GM18502 (cell line): Measurements from ENCODE around the gene KCNJ6.

Experiments used
- ATAC-seq: cut with Tn5 transposase; IDR thresholded peaks from one replicate; pipeline ENCODE4 v1.9.1; 2021; ENCODE audit warnings: mild to moderate bottlenecking; ENCODE audit not compliant: unreplicated experiment, poor library complexity

The KCNJ6 gene

DNA sequence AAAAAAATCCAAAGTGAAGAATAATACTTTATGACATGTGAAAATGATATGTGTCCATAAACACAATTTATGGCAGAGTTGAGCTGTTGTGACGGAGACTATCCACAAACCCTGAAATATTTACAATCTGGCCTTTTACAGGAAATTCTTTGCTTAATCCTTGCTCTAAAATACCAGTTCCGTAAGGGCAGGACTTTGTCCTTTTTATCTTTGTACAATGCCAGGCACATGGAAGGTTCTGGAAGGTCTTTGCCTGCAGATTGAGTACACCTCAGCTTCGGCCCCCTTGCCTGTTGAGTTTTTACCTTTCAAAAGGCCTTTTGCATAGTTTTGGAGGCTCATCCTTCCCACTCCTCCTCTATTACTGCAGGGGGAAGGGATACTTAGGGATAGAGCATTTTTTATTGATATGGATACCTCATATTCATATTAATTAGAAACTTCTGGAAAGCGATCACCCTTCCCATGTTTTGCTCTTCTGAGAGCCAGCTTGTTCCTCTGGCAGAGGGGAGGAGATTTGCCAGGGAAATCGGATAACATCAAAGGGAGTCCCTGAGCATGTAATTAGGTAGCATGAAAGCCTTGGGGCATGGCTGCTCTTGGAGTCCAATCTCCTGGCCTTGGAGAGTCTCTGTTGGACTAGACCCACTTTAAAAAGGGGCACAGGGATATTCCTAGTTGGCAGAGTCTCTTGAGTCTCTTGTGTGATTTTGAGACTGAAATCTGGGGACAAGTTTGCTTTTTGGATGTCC lies 217.1 kb downstream of the KCNJ6 start:
- ATAC-seq, result no peak

DNA sequence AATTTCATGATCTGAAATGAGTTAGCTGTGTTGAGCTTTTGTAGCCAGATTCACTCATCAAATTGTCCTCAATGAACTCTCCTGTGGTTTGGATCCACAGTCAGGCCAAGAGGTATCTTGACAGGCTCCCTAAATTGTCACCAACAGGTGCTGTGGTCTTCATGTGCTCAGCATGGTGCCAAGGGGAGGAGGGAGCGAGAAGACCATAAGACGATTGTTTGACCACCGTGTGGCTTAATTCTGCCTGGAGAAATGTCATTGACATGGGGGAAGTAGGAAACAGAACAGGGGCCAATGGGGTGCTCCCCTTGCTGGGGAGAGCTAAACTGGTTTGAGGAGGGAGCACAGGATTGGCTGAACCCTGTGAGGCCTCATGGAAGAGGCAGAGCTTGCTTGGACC lies 219.3 kb downstream of the KCNJ6 start:
- ATAC-seq, result no peak

DNA sequence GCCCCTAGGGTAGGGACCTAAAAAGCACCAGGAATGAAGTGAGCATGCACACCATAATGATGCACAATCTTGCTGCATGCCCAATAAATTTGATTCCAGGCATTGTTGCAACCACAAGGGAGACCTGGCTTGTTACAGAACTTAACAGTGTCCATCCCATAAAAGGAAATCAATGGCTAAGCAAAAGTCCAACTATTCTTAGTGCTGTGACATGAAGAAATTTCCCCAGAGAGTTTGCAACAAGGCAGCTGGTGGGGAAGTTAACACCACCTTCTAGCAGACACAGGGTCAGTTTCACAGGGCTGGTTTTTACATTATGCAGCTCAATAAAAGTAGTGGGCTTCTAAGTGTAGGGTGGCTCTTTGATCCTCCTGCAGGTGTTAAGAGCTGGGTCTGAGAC lies 221.1 kb downstream of the KCNJ6 start:
- ATAC-seq, result no peak

DNA sequence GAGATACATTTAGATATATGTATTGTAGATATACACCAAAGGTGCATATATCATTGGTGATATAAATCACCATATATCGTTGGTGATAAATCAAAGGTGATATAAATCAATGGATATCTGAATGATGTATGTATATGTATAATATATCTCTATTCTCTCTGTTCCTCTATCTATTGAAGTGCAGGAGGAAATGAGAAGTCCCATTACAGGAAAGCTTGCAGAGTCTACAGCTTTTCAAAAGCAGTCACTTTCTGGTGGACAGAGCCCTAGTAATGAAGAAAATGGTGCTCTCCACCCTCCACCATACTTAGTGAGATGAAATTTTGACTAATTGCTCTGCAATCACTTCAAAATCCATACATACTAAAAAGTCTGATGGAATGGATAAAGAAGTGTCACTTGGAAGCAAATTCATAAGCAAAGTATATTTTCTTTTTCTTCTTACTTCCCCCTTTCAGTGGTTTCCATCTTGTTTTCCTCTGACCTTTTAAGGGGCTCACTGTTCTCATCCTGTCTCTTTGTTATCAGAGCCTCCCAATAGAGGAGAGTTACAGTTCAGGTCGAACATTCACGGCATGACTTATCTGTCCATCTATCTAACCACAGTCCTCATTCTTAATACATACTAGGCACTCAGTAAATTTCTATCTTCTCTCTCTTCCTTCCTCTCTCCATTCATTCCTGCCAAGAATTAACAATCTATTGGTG lies 227.2 kb downstream of the KCNJ6 start:
- ATAC-seq, result no peak

DNA sequence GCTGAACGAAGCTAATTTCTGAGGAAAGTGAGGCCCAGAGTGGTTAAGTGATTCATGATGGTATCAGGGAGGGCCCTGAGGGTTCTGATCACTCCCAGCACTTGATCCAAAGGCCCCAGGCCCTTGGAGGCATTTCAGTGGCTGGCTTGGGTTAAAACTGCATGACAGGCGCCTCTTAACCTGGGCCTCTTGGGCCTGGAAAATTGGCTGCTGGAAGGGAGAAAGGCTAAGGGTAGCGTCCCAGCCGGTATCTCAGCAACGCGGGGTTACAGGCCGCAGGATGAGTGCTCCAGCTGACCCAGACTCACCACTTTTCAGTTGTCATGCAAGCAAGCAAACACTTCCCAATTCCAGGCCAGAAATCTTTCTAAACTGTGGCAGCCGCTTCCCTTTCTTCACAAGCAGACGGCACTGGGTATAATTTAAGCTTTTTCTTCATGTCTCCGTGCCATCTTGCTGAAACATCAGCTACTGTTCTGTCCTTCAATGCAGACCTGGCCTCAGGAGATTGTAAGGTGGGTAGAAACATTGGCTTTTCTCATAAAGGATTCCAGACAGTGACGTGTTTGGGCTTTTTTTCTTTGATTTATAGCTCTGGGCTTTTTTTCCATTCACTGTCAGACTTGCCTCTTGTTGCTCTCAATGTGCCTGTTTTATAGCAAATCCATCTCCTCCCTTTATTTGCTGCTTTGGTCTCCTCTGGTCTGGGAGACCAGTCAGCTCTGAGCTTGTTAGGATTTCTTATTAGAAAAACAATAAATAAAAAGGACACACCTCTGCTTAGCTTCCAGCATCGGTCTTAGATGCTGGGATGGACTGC lies 229.1 kb downstream of the KCNJ6 start:
- no peak for ATAC-seq

DNA sequence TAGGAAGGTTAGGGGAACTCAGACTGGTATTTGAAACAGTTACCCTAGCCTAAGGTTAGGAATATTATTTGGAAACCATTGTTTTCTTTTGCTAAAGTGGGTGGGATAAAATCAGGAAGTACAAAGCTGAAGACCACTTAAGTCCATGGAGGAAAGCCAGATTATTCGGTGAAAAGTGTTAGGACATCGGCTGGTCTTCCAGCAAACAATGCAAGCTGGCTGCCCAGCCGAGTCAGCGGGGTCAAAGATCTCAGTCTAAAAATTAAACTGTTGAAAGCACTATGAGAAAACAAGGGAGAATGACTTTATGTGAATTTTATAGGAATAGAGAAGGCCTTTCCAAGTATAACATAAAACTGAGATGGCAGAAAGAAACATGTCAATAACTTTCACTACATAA lies 231.7 kb downstream of the KCNJ6 start:
- ATAC-seq, result no peak

DNA sequence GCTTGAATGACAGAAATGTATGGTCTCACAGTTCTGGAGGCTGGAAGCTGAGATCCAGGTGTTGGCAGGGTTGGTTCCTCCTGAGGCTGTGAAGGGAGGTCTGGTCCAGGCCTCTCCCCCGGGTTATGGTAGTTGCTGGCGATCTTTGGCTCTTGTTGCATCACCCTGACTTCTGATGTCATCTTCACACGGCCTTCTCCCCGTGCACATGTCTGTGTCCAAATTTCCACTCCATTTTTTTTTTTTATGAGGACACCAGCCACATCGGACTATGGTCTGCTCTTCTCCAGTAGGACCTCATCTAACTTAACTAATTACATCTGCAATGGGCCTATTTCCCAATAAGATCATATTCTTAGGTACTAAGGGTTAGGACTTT lies 232.2 kb downstream of the KCNJ6 start:
- no peak for ATAC-seq

DNA sequence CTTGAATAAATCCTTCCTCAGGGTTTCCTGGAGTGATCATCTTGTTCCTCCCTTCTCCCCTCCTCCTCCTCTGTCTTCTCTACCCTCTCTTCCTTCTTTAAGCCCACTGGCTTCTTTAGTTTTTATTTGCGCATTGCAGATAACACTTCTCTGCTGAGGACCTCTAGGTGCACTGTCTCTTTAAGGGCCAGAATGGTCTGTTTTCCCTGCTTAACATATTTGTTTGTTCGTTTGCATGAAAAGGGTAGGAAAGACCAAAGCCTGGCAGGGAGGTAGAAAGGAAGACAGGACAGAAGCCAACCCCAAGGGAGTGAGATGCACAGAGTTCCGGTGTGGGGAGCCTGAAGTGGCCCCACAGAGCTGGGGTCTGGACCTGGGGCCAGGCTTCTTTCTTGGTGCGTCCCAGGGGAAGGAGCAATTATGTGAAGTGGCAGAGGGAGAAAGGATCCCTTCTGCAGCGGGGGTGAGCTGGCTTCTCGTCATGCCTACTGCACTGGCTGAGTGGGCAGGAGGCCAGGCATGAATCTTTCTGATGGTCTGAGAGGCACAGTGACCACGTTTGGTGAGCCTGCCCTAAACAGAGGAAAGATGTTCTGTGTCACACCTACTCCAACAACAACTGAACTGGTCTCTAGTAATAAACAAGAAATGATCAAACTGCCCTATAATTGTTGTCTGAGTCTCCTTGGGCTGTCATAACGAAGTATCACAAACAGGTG lies 232.7 kb downstream of the KCNJ6 start:
- ATAC-seq, result no peak

DNA sequence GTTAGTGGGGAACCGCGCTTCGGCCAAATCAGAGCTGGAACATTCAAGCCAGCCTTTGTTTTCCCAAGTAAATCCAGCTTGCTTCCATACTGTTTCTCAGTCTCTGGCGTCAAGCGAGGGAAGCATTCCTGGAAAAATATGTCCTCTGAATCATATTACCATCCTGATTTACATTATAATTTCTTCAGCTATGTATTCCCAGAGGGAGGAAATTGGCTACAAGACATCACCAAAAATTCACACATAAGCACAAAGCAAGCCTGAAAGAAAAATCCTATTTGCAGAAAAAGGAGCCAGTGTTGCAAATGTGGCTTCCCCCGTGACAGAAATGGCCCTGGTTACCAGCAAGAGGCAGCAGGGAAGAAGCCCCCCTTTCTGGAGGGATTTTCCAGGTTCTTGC lies 233.3 kb downstream of the KCNJ6 start:
- ATAC-seq, result no peak

DNA sequence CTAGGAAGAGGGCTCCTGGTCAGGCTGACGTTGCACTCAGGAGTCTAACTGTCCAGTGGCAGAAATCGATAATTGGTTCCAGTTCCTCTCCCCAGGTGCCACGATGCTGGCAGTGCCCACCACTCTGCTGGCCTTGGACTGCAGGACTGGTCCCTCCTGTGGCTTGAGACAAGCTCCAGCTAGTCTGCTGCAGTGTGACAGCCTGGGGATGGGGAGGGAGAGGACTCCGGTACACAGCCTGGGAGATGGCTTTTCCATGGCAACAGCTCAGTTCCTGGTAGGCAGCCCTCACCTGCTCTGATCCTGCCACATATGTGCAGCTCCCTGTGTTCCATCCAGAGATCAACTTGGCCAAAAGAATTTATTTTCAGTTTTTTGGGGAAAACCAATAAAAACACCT lies 239.3 kb downstream of the KCNJ6 start:
- no peak for ATAC-seq

DNA sequence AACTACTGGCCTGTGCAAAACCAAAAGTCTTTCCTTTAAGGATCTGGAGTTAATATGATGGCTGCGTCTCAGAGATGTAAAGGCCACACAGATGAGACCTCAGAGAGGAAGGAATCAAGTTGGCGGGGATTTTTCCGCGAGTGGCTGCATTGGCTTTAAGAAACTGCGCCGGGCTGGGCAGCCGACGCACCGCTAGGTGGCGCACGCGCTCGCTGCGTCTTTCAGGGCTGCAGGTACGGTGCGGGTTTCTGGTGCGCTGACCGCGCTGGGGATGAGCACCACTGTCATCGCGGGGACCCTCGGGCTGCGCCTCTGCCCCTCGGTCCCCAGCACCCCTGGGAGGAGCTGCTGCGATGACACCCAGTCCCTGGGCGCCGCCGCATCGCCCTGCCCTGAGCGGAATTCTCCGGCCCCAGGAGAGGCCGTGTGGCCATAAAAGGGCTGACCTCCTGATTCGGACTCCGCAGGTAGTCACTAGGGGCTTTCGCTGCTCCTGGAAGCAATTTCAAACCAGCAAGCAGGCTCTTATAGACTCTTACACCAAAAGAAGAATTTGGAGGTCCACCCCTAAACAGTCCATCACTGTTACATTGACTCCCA lies 241.0 kb downstream of the KCNJ6 start:
- no peak for ATAC-seq

DNA sequence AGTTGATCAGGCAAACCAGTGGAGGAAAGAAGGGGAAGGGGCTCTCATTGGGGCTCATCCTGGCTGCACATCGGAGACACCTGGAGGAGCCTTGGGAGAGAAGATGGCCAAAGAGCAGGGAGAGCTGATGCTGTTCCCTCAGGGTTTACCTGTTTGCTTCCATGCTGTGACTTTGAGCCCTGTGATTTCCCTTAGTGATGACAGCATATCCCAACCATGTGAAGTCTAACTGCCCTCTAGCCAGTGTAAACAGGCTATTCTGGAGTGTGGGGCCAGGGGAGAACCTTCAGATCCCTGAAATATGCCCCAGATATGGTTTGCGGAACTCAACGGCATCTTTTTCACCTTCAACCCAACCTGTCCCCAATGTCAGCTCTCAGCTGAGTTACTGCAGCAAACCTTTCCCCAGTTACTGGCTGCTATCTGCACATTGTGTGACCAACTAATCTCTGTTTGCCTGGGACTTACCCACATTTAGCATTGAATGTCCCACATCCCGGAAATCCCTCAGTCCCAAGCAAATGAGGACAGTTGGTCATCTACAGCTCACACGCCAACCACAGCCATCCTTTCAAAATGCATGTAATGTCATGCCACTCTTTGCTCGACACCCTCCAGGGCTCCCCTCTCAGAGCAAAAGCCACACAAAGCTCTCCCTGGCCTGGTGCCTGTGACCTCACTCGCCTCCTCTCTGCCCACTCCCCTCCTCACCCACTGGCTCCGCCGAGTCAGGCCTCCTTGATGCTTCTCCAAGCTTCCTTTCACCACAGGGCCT lies 242.3 kb downstream of the KCNJ6 start:
- ATAC-seq, result no peak

DNA sequence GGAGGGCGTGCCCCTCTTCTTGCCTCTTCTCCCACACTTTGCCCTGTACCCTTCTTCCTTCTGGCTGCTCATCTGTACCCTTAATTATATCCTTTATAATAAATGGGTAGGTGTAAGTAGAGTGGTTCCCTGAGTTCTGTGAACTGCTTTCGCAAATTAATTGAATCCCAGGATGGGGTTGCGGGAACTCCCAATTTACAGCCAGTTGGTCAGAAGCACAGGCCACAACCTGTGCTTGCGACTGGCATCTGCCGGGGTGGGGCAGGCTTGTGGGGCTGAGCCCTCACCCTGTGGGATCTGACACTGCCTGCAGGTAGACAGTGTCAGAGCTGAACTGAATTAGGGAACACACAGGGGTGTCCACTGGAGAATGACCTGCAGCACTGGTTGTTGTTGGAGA lies 244.9 kb downstream of the KCNJ6 start:
- no peak for ATAC-seq

DNA sequence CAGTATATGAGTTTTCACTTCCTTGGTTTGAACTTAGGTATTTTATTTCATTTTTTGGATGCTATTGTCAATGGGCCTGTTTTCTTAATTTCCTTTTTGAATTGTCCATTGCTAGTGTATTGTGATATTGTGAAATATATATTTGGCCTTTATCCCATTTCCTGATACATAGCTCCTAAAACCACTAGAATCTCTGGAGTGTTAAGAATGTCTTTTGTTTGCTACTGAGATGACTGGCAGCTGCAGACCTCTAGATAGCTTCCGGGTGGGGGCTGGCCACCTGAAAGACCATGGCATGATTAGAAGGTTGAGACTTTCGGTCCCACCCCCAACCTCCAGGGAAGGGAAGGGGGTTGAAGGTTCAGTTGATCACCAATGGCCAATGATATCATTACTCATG lies 245.4 kb downstream of the KCNJ6 start:
- ATAC-seq, result no peak

DNA sequence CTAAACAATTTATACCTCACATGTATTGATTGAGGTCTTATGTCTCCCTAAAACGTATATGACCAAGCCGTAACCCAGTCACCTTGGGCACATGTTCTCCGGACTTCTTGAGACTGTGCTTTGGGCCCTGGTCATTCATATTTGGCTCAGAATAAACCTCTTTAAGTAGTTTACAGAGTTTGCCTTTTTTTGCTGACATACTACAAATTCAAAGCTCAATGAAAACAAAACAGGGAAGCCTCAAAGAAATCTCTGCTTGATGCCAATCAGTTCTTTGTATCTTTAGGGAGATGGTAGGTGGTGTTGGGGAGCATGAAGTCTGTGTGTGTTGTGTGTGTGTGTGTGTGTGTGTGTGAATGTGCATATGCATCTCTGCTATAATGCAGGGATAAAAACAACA lies 247.0 kb downstream of the KCNJ6 start:
- ATAC-seq, result no peak

DNA sequence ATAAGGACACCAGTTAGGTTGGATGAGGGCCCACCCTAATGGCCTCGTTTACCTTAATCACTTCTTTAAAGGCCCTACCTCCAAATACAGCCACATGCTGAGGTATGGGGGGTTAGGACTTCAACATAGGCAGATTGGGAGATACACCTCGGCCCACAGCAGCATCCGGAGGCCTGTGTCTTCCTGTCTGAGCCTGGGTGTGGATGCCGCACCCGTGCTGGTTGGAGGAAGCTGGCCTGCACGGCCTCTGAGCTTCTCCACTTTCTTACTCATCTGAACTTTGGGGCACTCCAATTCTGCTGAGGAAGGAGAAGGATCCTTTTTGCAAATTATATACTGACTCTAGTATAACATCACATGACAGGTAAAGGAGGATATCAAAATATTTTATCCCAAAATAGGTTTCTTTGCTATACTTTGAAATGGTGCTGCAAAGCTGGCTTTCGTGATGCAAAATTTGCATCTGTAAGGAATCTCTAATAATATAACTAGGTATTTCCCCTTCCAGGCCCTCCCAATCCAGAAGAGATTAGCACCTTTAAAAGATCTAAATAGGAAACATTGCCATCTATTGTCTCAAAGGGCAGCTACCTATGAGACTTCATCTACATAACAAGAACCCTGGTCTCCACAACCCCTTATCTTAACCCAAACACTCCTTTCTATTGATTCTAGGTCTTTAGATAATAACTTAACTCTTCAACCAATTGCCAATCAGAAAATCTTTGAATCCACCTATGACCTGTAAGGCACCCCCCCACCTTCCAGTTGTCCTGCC lies 247.6 kb downstream of the KCNJ6 start:
- no peak for ATAC-seq

DNA sequence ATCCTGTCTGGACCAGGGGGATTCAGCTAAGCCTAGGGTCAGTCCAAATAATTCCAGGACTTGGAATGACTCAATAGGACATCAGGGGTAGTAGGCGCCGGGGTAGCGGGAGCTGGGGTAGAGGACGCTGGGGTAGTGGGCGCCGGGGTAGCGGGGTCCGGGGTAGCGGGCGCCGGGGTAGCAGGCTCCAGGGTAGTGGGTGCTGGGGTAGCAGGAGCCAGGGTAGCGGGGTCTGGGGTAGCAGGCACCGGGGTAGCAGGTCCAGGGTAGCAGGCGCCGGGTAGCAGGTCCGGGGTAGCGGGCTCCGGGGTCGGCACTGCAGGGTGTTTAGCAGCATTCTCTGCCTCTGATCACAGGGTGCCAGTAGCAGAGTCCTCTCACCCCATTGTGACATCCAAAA lies 248.9 kb downstream of the KCNJ6 start:
- ATAC-seq, result no peak

DNA sequence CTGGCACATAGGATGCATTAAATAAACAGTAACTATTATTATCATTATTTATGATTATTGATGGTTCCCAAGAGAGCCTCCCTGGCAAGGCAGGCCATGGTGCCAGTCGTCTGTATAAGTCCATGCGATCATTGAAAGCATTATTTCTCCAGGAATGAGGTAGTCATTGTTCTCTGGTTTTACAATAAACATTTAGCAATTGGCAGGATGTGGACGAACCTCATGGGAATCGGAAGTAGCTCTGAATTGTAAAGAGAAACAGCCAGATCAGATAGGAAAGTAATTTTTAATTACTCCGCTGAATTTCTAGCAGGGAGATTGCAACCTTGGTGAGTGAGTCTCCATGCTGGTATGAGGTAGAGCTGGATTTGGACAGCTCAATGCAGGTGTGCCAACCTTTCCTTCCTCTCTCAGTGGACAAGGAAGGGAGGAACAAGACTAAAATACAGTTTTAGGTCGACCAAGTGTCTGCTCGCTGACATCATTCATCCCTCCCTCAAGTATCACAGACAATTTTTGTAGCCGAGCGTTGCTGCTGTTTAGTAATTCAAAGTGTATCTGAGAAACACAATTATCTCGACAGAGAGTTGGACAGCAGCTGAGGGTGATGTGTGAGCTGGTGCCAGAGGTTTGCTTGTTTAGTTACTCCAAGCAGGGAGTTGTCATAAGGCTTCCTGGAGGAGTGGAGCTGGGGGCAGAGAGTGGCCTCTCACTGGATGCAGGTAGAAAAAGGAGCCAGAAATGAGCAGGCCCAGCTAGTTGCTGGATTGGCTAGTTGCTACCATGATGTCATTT lies 250.8 kb downstream of the KCNJ6 start:
- ATAC-seq, result no peak
